OCI-LY3 (cell line): ENCODE results near the gene FANCD2.

Experiments
- EZH2phosphoT487 ChIP-seq: fragments of 200-600 bp; shearing (Covaris generic); IDR thresholded peaks from 2 replicates; pipeline ENCODE4 v1.6.1; 2018; ENCODE audit warnings: antibody characterized with exemption, mixed run types, low read depth
- TF ChIP-seq, protein P1 (sequence below): fragments of 200-600, 300-600 bp; sonication (generic); IDR thresholded peaks from 2 replicates; pipeline ENCODE4 v1.5.1; 2014; ENCODE audit warnings: antibody characterized with exemption, low read length, low read depth

DNA sequence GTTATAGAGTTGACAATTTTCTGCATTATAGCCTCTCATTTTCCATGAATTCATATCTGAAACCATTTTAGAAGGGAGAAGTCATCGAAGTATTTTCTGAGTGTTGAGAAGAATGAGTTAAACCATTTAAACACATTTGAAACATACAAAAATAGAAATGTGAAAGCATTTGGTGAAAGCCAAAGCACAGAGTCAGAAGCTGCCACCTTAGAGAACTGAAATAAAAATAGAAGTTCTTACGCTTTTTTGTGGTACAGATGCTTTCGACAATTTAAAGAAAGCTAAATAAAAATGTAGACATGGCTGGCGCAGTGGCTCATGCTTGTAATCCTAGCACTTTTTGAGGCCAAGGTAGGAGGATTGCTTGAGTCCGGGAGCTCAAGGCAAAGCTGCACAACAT lies 72.8 kb downstream of the FANCD2 start:
- TF ChIP-seq, protein P1, sequence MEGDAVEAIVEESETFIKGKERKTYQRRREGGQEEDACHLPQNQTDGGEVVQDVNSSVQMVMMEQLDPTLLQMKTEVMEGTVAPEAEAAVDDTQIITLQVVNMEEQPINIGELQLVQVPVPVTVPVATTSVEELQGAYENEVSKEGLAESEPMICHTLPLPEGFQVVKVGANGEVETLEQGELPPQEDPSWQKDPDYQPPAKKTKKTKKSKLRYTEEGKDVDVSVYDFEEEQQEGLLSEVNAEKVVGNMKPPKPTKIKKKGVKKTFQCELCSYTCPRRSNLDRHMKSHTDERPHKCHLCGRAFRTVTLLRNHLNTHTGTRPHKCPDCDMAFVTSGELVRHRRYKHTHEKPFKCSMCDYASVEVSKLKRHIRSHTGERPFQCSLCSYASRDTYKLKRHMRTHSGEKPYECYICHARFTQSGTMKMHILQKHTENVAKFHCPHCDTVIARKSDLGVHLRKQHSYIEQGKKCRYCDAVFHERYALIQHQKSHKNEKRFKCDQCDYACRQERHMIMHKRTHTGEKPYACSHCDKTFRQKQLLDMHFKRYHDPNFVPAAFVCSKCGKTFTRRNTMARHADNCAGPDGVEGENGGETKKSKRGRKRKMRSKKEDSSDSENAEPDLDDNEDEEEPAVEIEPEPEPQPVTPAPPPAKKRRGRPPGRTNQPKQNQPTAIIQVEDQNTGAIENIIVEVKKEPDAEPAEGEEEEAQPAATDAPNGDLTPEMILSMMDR: no peak
- no peak for TF ChIP-seq EZH2phosphoT487
